Hematopoietic multipotent progenitor cell treated with erythropoietin and hydrocortisone succinate and interleukin-3 and kit ligand, for 8 days (in vitro differentiated cells): Measurements from ENCODE around the gene FBXL16.

ENCODE experiments used
- DNase-seq: peaks from one replicate; pipeline ENCODE4 v3.0.0-alpha.2; 2015

The FBXL16 gene

GRCh38 chr16:721765-722540 is 16.4 kb upstream of the FBXL16 start:
- no peak for DNase-seq

GRCh38 chr16:720990-721764 is 15.6 kb upstream of the FBXL16 start, which contains the start of gene ANTKMT:
ANTKMT (plus strand) TSS chr16:721146; CDS start chr16:721275, 129 bp downstream.
- peak; percentile 88 for DNase-seq

- peak; percentile 69 for DNase-seq
Observed at GRCh38 chr16:720447-720989, 14.9 kb upstream of the FBXL16 start.

- peak; percentile 60 for DNase-seq
Observed at GRCh38 chr16:719815-720446, 14.3 kb upstream of the FBXL16 start.

DNA sequence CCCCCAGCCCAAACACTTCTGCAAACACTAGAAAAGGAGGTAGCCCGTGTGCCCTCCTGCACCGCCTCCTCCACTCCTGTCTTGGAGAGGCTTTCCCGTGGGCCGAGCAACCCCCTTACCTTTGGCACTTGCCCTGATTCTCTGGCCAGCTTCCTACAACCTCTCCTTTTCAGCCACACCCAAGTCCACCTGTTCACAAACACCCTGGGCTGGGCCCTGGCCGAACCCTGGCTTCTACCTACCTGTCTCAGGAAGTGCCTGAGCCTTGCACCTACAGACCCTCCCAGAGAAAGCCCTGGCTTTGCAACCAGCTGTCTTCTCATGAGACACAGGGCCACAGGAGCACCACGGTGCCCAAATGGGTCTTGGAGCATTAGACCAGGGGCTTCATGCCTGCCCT is 13.3 kb upstream of the FBXL16 start:
- no peak for DNase-seq

DNA sequence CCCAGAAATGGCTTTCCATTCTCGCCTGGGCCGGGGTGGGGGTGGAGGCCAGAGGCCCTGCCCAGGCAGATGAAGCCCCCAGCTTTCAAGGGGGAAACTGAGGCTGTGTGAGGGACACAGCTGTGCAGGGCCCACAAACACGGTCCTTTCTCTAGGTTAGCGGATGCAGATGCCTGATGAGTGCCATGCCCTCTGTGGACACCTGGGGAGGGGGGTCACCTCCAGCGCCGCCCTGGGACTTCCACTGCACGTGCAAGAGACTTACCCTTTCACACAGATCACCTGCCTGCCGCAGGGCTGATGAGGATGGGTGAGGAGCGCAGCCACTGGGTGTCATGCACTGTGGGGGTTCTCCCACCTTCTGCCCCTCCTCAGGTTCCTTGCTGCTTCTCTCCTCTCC is 12.8 kb upstream of the FBXL16 start:
- DNase-seq = no peak

DNA sequence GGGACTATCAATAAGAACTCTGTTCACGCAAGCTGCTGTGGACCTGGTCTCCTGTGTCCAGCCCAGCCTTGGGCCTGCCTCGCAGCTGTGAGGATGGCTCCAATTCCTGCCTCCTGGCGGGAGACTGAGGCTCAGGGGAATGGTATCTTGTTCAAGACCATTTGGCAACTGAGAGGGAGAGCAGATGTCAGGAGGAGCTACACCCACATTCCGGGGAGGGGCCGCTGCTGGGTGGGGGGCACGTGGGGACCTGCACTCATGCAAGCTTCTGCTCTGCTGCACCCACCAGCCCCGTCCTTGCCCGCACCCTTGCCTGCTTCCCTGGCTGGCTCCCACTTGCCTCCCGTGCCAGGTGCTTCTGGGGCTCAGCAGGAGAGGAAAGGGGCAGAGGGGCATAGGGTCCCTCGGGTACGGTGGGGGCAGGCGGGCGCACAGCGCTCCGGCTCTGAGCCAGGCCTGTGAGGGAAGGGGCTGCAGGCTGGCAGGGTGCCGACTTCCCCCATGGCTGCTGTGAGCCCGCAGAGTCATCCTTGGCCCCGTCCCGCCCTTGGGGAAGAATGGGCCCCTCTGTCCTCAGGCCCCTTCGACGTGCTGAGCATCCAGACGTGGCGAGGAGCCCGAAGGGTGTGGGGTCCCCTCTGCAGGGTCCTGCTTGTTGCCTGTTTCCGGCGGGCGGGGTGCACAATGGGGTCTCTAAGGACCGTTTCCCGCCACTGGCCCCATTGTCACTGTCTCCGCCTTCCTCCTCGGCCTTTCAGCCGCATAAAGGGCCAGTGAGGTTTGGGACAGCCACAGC is 12.0 kb upstream of the FBXL16 start:
- DNase-seq = no peak

DNA sequence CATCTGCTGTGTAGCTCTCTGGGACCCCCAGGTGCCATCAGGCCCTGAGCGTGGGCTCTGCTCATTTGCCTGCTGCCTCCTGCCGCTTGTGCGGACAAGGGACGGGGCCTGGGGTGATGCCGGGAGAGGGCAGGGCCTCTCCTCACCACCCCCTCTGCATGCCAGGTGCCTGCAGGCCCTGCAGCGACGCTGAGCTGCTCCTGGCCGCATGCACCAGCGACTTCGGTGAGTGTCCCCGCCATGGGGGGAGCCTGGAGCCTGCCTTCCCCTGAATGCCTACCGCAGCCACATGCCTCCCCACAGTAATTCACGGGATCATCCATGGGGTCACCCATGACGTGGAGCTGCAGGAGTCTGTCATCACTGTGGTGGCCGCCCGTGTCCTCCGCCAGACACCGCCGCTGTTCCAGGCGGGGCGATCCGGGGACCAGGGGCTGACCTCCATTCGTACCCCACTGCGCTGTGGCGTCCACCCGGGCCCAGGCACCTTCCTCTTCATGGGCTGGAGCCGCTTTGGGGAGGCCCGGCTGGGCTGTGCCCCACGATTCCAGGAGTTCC is 11.2 kb upstream of the FBXL16 start:
- no peak for DNase-seq

GRCh38 chr16:716200-716568 is 10.6 kb upstream of the FBXL16 start:
- DNase-seq = no peak

DNA sequence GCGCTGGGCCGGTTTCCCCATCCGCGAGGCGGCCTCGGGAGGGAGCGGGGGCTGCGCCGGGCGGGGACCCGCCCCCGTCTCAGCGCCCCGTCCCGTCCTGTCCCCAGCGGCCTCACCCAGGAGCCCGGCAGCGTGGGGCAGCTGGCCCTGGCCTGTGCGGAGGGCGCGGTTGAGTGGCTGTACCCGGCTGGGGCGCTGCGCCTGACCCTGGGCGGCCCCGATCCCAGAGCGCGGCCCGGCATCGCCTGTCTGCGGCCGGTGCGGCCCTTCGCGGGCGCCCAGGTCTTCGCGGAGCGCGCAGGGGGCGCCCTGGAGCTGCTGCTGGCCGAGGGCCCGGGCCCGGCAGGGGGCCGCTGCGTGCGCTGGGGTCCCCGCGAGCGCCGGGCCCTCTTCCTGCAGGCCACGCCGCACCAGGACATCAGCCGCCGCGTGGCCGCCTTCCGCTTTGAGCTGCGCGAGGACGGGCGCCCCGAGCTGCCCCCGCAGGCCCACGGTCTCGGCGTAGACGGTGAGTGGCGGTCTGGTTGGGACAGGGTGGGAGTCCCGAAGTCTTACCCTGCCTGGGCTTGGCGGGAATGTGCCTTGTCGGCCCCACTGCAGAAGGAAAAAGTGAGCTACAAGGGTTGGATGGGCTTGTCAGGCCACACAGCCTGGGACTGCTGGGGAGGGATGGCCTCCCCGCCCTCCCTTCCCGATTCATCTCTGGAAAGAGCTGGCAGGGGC is 10.0 kb upstream of the FBXL16 start:
- DNase-seq = no peak

GRCh38 chr16:714558-715476 is 9.2 kb upstream of the FBXL16 start, which contains the start of gene METRN:
METRN (plus strand) TSS chr16:715118; CDS start chr16:715290, 172 bp downstream.
- peak; percentile 83 for DNase-seq

DNA sequence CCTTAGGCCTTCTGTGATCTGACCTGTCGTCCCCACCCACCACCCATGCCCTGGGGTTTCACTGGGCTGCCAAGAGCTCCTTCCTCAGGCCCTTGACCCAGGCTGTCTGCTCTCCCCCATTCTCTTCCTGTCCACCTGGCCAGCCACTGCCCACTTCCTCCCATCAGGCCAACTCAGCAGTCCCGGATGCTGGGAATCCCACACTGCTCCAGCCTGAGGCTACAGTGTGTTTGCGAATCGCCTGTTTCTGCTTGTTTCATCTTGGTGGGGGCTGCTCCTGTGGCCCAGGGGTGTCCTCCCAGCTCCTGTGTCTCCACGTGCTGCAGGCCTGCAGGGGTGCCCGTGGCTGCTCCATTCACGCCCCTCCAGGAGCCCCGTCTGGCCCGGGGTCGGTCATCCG is 8.5 kb upstream of the FBXL16 start:
- DNase-seq = no peak

DNA sequence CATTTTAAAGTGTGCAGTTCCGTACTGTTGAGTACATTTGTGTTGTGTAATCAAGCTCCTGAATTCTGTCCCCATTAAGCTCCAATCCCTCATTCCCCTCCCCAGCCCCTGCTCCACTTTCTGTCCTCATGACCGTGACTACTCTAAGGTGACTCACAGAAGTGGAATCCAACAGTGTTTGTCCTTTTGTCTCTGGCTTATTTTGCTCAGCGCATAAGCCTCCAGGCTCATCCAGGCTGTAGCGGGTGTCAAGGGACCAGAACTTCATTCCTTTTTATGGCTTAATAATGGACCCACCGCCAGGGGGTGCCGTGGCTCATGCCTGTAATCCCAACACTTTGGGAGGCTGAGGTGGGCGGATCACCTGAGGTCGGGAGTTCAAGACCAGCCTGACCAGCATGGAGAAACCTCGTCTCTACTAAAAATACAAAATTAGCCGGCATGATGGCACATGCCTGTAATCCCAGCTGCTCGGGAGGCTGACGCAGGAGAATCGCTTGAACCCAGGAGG is 7.2 kb upstream of the FBXL16 start:
- DNase-seq = peak; percentile 69

DNA sequence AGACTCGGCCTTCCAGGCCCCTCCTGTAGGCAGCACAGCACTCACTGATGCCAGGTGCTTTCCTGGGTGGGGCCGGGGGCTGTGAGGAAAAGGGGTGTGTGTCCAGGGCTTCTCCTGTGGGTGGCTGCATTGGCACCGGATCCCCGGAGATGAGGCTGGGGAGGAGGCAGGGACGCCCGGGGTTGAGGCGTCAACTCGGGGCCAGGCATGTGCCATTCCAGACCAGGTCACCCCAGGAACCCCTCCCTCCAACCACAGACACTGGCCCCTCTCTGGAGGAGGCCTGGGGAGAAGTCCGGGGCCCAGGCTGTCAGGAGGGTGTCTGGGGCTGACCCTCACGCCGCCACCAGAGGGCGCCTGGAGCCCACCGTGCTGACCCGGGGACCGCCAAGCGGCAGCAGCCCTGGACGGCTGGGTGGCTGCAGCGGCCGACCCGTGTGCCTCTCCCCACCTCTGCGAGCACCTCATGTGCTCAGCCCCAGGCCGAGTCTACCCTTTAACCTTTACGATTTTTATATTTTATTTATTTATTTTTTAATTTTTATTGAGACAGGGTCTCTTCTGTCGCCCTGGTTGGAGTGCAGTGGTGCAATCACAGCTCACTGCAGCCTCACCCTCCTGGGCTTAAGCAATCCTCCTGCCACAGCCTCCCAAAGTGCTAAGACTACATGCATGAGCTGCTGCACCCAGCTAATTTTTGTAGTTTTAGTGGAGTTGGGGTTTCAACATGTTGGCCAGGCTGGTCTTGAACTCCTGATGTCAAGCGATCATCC is 6.1 kb upstream of the FBXL16 start:
- DNase-seq = peak; percentile 59

- DNase-seq = no peak
Observed at GRCh38 chr16:711084-711483, 5.5 kb upstream of the FBXL16 start.

GRCh38 chr16:710500-711075 is 5.0 kb upstream of the FBXL16 start:
- DNase-seq = no peak

GRCh38 chr16:709566-710499 is 4.2 kb upstream of the FBXL16 start:
- peak; percentile 44 for DNase-seq

- no peak for DNase-seq
Observed at GRCh38 chr16:708959-709358, 3.4 kb upstream of the FBXL16 start.
